Peyer's patch (tissue), 4 donors: ENCODE results near the gene AK8. TPM values are rescaled to one million over a fixed set of nuclear protein-coding genes. Genes with fewer than 3 reads are reported as not detected.

Experiments
- DNase-seq, 3 donors: peaks; one replicate each; pipeline ENCODE4 v3.0.0-alpha.2; 2017 to 2019
- H3K27ac ChIP-seq, 4 donors: fragments of 200-600 bp; sonication (generic); one replicate each; pipeline ENCODE4 v1.5.1; 2016 to 2019
- H3K27me3 ChIP-seq, 2 donors: fragments of 200-600 bp; sonication (generic); one replicate each; pipeline ENCODE4 v1.5.1; 2019
- H3K36me3 ChIP-seq, 3 donors: fragments of 200-600 bp; sonication (generic); one replicate each; pipeline ENCODE4 v1.5.1; 2016 to 2019
- H3K4me1 ChIP-seq, 4 donors: fragments of 200-600 bp; sonication (generic); one replicate each; pipeline ENCODE4 v1.5.1; 2016 to 2019
- H3K4me3 ChIP-seq, 4 donors: fragments of 200-600 bp; sonication (generic); 1 replicate in 3 of 4; 2 replicates in 1 of 4; pipeline ENCODE4 v1.5.1; 2016 to 2019; ENCODE audit warnings: mild to moderate bottlenecking in 1 of 4
- H3K9me3 ChIP-seq, 4 donors: fragments of 200-600 bp; sonication (generic); one replicate each; pipeline ENCODE4 v1.5.1; 2016 to 2019; ENCODE audit warnings: mild to moderate bottlenecking in 1 of 4
- CTCF ChIP-seq, 6 experiments: fragments of 450-650 bp in 4 of 6; fragments of 200-600 bp in 2 of 6; sonication (generic) in 1 of 6; IDR thresholded peaks; one replicate each; pipeline ENCODE4 v1.5.1; 2017 to 2019; ENCODE audit warnings: antibody characterized with exemption in 6 of 6, mild to moderate bottlenecking in 3 of 6, moderate library complexity in 1 of 6
- POLR2A ChIP-seq, 2 donors: fragments of 450-650 bp; IDR thresholded peaks; one replicate each; pipeline ENCODE4 v1.5.1; 2017; ENCODE audit warnings: antibody characterized with exemption in 2 of 2, mild to moderate bottlenecking in 2 of 2, moderate library complexity in 2 of 2
- total RNA-seq, 4 donors: library from RNA; depleted of rRNA; stranded (reverse); fragments of >200 nt; gene quantifications; one replicate each; pipeline ENCODE4 v1.1.0, GENCODE V29; 2016

The AK8 gene
- total RNA-seq, 4 donors from 2014 or later: not detected

- DNase-seq: no peak
- Histone ChIP-seq H3K36me3 (peaks cover 0 to 74% (median 0%) of the 10 kb centered on the region in 3 donors), H3K9me3 (no peaks in the 10 kb centered on the region), H3K27me3 (no peaks in the 10 kb centered on the region), H3K27ac (no peak overlapping the region), H3K4me3 (no peak overlapping the region), H3K4me1 (no peaks in the 10 kb centered on the region)
- TF ChIP-seq CTCF (IDR thresholded peaks at IDR 0.05): no peak
- TF ChIP-seq POLR2A (IDR thresholded peaks at IDR 0.05): no peak
Measured at GRCh38 chr9:132912131-132912530, 34.0 kb upstream of the AK8 start.

GRCh38 chr9:132910376-132910775 is 32.3 kb upstream of the AK8 start:
- no peaks in the 10 kb centered on the region for H3K27me3 ChIP-seq
- peaks cover 0 to 69% (median 0%) of the 10 kb centered on the region in 3 donors for H3K36me3 ChIP-seq
- no peak for DNase-seq
- TF ChIP-seq POLR2A (IDR thresholded peaks at IDR 0.05) (no peak), CTCF (IDR thresholded peaks at IDR 0.05) (no peak)
- H3K9me3 ChIP-seq: no peaks in the 10 kb centered on the region
- H3K4me3 ChIP-seq: no peak overlapping the region
- no peak overlapping the region for H3K27ac ChIP-seq
- no peaks in the 10 kb centered on the region for H3K4me1 ChIP-seq

GRCh38 chr9:132909311-132909710 is 31.2 kb upstream of the AK8 start:
- no peak overlapping the region for H3K4me3 ChIP-seq
- DNase-seq: no peak
- H3K27ac ChIP-seq: no peak overlapping the region
- H3K27me3 ChIP-seq: no peaks in the 10 kb centered on the region
- TF ChIP-seq CTCF (IDR thresholded peaks at IDR 0.05) (no peak), POLR2A (IDR thresholded peaks at IDR 0.05) (no peak)
- no peaks in the 10 kb centered on the region for H3K9me3 ChIP-seq
- H3K4me1 ChIP-seq: no peaks in the 10 kb centered on the region
- H3K36me3 ChIP-seq: peaks cover 0 to 72% (median 0%) of the 10 kb centered on the region in 3 donors

- Histone ChIP-seq H3K27ac (no peak overlapping the region), H3K27me3 (no peaks in the 10 kb centered on the region), H3K4me1 (no peaks in the 10 kb centered on the region), H3K4me3 (no peak overlapping the region), H3K36me3 (peaks cover 0 to 76% (median 0%) of the 10 kb centered on the region in 3 donors), H3K9me3 (no peaks in the 10 kb centered on the region)
- TF ChIP-seq POLR2A (IDR thresholded peaks at IDR 0.05) (no peak), CTCF (IDR thresholded peaks at IDR 0.05) (no peak)
- no peak for DNase-seq
Measured at GRCh38 chr9:132908635-132909034, 30.6 kb upstream of the AK8 start.

GRCh38 chr9:132905726-132906125 is 27.6 kb upstream of the AK8 start:
- no peaks in the 10 kb centered on the region for H3K4me1 ChIP-seq
- no peak for TF ChIP-seq POLR2A (IDR thresholded peaks at IDR 0.05)
- no peak for TF ChIP-seq CTCF (IDR thresholded peaks at IDR 0.05)
- H3K27ac ChIP-seq: no peak overlapping the region
- H3K4me3 ChIP-seq: no peak overlapping the region
- no peaks in the 10 kb centered on the region for H3K9me3 ChIP-seq
- H3K36me3 ChIP-seq: peaks cover 0 to 73% (median 0%) of the 10 kb centered on the region in 3 donors
- no peak for DNase-seq
- no peaks in the 10 kb centered on the region for H3K27me3 ChIP-seq
